Measurements from ENCODE around the gene CDC37L1.

Gene CDC37L1

DNA sequence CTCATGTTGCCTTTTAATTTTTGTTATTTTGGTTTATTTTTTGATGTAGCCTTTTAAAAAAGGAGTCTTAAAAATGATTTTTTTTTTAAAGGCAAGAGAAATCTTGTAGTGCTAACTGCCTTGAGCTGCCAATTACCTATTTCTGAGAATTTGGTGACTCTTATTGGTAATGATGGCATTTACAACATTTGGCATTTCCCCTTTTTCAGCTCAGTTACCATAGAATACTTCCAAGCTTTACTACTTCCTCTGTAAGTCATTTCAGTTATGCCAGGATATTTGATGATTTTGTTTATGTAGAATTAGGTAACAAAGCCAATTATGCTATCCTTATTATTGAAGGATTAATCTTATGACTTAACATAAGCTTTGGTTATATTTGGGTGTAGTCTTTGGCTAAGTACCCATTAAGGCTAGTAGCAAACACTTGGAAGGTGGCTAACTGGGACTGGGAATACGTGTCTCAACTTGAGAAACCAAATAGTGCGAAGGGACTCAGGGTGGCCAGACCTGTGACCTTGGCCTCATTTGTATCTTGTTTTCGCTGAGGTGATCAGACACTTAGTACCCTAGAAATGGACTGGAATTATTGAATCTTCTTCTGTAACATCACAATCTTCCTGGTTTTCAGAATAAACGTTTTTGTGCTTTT lies 27.7 kb downstream of the CDC37L1 start:
- FAIRE-seq, result peak; percentile 5
- no peak for DNase-seq (ENCODE audit: extremely low spot score, insufficient read length, low read depth)

DNA sequence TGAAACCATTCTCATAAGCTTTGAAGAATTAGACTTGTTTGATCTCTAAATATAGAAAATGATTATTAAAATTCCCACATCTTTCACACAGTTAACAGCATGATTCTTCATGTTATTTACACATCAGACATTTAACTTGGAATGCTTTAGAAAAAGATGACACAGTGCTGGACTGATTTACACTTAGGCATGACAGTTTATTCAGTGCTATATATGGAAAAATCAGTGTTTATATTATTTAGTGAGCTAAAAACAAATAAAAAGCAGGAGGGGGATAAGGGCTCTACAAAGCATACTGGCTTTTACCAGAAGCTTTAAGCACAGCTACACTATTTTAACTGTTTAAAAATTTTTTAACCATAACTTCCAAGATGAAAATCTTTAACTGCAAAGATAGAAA lies 30.0 kb downstream of the CDC37L1 start:
- FAIRE-seq (no peak), DNase-seq (ENCODE audit: extremely low spot score, insufficient read length, low read depth) (no peak)

DNA sequence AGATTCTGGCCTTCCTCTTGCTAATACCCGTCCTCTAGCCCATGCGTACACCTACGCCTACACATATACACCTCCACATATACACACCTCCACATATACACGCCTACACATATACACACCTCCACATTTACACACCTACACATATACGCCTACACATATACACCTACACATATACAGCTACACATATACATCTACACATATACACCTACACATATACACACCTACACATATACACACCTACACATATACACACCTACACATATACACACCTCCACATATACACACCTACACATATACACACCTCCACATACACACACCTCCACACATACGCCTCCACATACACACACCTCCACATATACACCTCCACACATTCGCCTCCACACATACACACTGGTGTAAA lies 34.5 kb downstream of the CDC37L1 start:
- no peak for DNase-seq (ENCODE audit: extremely low spot score, insufficient read length, low read depth)
- FAIRE-seq, result peak; percentile 80

DNA sequence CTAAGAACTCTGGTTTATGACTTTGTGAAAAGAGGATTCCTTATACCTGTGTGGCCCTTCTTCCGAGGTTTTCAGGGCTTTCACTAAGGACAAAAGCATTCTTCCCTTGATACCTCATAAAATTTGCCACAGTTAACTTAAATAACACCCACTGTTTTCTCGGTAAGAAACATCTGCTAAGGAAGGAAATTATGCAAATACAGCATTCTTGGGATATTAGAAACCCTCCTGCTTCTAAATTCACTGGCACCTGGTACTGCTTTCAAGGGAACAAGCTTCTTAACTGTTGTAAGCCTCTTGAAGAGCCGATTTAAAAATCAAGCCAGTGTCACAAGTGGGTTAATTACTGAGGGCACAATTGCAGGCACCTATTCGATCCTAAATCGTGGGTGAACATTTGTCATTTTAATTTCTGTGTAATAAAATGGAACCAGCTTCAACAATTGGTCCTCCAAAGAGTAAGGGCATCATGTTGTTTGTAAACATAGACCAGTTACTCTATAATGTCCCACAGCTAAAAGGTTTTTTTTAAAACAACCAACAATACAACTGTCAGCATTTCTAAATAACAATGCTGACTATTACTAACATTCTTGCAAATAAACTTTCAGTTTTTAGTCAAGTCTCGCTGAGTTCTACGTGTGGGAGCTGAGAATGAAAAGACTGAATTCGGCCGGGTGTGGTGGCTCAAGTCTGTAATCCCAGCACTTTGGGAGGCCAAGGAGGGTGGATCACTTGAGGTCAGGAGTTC lies 35.1 kb downstream of the CDC37L1 start:
- FAIRE-seq, result no peak

DNA sequence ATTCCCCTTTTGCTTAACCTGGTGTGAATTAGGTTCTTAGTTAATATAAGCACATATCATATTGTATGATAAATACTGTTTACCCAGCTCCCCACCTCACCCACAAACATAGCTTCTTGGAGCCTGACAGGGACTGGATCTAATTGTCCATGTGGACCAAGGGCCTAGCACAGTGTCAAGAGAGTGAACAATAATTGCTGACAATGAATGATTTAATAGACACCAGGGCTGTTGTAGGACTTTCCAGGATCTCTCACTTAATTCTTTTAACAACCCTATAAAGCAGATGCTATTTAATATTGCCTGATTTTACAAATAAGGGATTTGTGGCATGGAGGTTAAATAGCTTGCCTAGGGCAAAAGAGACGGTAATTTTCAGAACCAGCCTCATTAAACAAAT lies 36.8 kb downstream of the CDC37L1 start:
- no peak for FAIRE-seq

More for the DNA sequence above, 35.1 kb downstream of the CDC37L1 start:
- DNase-seq (ENCODE audit: extremely low spot score, insufficient read length, low read depth), result no peak

DNA sequence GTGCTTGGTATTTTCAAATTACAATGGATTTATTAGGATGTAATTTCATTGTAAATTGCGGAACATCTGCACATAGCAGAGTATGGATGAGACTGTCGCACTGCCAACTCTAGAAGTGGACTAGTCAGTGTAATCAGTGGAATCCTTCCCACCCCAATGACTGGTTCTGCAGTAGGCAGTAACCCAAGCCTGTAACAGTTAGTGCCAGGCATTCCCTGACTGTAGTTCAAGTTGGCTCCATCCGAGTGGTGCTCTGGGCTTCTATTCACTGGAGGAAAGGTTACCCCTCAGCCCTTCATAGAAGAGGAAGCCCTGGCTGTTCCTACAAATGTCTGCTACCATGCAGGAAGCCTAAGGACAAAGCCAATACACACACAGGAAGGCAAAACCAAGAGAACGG lies 38.4 kb downstream of the CDC37L1 start:
- FAIRE-seq, result no peak
- no peak for DNase-seq (ENCODE audit: extremely low spot score, insufficient read length, low read depth)

More for the DNA sequence above, 36.8 kb downstream of the CDC37L1 start:
- no peak for DNase-seq (ENCODE audit: extremely low spot score, insufficient read length, low read depth)

DNA sequence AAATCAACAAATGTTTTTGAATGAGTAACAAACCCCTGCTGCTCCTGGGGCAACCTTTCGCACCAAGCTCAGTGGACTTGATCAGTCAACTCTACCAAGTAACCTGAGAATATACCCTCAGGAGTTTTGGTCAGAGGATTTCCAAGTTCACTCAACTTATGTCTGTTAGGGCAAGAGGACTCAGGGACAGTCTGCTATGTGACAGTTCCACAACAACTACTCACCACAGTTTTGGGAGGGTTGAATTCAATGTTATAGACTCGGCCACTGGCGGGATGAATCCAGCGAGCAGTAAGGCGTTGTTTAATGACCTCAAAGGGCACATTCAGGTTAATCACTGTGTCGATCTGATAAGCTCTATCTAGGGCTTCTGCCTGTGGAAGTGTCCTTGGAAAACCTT lies 39.5 kb downstream of the CDC37L1 start:
- FAIRE-seq, result no peak
- no peak for DNase-seq (ENCODE audit: extremely low spot score, insufficient read length, low read depth)

DNA sequence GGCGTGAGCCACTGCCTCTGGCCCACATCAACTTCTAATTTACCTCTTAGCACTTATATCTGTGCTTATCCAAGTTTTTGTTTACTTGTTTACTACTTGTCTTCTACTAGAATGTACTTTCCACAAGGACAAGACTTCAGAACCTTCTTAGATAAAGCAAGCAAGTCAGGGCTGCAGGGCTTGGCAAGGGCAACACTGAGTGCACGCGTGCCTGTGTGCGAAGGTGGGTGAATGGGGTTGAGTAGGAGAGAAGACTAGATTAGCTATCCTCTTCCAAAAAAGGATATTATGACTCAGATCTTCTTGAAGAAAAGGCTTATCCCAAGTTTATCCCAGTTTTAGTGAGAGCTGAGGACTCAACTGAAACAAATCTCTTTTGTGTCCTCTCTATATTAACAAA lies 42.4 kb downstream of the CDC37L1 start:
- DNase-seq (ENCODE audit: extremely low spot score, insufficient read length, low read depth), result no peak

DNA sequence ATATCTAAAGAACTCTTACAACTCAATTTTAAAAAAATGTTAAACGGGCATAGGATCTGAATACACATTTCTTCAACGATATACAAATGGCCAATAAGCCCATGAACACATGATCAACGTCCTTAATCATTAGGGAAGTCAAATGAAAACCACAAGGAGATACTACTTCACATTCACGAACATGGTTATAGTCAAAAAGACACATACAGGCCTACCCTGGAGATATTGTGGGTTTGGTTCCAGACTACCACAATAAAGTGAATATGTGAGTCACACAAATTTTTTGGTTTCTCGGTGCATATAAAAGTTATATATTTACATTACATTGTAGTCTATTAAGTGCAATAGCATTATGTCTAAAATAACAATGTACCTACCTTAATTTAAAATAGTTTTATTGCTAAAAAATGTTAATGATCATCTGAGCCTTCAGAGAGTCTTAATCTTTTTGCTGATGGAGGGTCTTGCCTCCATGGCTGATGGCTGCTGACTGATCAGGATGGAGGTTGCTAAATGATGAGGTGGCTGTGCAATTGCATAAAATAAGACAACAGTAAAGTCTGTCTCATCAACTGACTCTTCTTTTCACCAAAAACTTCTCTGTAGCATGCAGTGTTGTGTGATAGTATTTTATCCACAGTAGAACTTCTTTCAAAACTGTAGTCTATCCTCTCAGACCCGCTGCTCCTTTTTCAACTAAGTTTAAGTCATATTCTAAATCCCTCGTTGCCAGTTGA lies 46.5 kb downstream of the CDC37L1 start:
- FAIRE-seq (no peak), DNase-seq (ENCODE audit: extremely low spot score, insufficient read length, low read depth) (no peak)

More for the DNA sequence above, 42.4 kb downstream of the CDC37L1 start:
- no peak for FAIRE-seq

DNA sequence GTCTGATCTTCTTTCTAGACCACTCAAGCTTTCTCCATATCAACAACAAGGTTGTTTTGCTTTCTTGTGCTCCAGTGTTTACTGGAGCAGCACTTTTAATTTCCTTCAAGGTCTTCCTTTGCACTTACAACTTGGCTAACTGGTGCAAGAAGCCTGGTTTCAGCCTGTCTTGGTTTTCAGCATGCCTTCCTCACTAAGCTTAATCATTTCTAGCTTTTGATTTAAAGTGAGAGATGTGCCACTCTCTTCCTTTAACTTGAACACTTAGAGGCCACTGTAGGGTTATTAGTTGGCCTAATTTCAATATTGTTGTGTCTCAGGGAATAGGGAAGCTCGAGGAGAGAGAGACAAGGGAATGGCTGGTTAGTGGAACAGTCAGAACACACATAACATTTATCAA lies 48.2 kb downstream of the CDC37L1 start:
- no peak for DNase-seq (ENCODE audit: extremely low spot score, insufficient read length, low read depth)
- FAIRE-seq, result peak; percentile 47

DNA sequence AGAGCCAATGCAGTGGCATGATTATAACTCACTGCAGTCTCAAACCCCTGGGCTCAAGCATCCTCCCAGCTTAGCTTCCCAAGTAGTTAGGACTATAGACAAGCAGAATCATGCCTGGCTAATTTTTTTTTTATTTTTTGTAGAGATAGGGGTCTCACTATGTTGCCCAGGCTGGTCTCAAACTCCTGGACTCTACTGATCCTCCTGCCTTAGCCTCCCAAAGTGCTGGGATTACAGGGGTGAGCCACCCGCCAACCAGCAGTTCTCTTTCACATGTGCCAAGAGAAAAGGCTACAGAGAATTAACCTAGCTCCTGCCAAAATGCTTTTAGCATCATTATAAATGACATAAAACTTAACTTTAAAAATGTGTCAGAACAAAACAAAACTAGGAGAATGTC lies 53.5 kb downstream of the CDC37L1 start:
- DNase-seq (ENCODE audit: extremely low spot score, insufficient read length, low read depth), result no peak
- no peak for FAIRE-seq

DNA sequence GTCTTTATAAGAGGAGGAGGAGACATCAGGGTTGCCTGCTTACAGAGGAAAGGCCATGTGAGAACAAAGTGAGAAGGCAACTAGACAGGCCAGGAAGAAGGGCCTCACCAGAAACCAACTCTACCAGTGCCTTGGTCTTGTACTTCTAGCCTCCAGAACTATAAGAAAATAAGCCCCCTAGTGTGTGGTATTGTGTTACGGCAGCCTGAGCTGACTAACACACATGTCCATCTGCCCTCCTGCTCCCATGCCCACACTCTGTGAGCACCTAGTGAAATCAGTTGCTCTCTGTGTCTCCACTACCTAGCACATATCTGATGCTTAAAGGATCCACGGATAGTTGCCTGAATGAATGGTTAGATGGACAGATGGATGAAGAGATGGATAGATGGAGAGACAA lies 54.8 kb downstream of the CDC37L1 start:
- FAIRE-seq (peak; percentile 26), DNase-seq (ENCODE audit: extremely low spot score, insufficient read length, low read depth) (no peak)

DNA sequence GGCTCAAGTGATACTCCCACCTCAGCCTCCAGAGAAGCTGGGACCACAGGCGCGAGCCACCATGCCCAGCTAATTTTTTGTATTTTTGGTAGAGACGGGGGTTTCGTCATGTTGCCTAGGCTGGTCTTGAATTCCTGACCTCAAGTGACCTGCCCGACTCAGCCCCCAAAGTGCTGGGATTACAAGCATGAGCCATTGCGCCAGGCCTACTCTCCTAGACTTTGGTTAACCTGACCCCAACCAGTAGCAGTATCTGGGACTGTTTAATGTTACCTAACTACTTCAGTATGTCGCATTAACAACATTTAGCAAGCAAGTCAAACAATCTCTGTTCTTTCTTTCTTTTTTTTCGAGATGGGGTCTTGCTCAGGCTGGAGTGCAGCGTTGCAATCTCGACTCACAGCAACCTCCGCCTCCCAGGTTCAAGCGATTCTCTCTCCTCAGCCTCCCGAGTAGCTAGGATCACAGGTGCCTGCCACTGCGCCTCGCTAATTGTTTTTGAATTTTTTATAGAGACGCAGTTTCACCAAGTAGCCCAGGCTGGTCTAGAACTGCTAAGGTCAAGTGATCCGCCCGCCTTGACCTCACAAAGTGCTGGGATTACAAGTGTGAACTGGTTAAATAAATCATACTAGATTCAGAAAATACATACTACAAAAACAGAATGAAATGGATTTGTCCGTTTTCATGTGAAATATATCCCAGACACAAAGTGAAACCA lies 59.7 kb downstream of the CDC37L1 start:
- FAIRE-seq (peak; percentile 26), DNase-seq (ENCODE audit: extremely low spot score, insufficient read length, low read depth) (no peak)

DNA sequence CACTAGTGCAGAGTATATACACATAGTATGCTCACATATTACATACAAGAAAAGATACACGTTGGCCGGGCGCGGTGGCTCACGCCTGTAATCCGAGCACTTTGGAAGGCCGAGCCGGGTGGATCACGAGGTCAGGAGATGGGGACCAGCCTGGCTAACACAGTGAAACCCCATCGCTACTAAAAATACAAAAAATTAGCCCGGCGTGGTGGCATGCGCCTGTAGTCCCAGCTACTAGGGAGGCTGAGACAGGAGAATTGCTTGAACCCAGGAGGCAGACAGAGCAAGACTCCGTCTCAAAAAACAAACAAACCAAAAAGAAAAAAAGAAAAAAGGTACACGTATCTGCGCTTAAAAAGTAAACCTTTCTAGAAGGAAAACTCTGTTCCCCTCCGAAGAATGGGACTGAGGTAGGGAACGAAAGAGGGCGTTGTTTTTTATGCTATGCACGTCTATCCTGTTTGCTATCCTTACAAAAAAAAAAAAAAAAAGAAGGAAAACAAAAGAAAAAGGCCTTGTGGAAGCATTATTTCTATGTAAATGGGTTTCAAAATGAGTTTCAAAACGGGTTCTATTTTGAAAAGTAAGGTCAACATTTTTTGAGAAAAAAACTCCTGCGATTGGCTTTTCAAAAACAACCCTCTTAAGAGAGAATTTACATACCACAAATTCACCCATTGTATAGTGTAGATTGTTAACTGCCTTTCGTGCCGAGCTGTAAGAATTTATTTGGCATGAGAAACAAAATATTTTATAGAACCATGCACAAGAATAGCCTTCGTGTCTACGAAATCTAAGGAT lies 60.4 kb downstream of the CDC37L1 start:
- no peak for DNase-seq (ENCODE audit: extremely low spot score, insufficient read length, low read depth)
- FAIRE-seq, result no peak

DNA sequence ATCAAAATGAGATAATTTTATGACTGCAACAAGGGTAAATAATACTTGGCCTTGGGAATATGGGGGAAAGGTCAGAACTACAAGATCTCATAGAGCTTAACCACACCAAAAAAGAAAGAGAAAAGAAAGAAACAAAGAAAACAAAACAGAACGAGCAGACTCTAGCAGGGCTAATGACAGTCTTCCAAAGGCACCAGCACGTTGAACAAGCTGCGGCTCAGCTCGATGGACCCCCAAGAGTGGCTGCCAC lies 60.9 kb downstream of the CDC37L1 start:
- DNase-seq (ENCODE audit: extremely low spot score, insufficient read length, low read depth) (no peak), FAIRE-seq (no peak)

DNA sequence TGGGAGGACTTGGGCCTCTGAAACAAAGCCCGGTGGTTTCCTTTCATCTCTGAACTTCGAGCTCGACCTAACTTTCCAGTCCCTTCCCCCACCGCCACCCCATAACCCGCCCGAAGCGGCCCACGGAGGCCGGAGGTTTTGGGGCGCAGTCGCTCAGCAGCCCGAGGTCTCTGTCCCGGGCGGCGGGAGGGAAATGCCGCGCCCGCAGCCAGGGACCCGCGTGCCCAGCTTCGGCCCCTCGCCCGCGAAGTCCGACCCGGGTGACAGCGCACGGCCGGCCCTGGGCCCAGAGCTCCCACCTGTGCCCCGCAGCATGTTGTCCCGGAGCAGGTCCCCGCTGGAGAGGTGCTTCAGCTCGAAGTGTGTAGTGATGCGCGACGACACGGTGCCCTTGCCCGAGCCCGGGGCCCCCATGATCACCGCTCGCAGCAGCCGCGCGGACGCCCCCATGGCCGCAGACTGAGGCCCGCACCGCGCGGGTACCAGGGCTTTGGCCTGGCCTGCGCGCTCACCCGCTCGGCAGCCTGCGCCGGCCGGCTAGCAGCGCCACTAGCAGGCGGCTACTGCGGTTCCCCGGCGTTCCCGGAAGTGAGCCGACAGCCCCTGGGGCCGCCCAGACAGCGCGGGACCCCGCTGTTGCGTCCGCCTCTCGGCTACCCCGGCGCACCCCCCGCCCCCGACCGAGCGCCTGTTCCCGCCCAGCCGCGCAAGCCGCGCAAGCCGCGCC lies 61.4 kb downstream of the CDC37L1 start, which contains the start of gene AK3:
Gene AK3, minus strand, starts transcription at position 565 of the 727 bp plus-strand sequence. Its CDS starts 115 bp downstream, at position 450.
- FAIRE-seq, result peak; percentile 94

DNA sequence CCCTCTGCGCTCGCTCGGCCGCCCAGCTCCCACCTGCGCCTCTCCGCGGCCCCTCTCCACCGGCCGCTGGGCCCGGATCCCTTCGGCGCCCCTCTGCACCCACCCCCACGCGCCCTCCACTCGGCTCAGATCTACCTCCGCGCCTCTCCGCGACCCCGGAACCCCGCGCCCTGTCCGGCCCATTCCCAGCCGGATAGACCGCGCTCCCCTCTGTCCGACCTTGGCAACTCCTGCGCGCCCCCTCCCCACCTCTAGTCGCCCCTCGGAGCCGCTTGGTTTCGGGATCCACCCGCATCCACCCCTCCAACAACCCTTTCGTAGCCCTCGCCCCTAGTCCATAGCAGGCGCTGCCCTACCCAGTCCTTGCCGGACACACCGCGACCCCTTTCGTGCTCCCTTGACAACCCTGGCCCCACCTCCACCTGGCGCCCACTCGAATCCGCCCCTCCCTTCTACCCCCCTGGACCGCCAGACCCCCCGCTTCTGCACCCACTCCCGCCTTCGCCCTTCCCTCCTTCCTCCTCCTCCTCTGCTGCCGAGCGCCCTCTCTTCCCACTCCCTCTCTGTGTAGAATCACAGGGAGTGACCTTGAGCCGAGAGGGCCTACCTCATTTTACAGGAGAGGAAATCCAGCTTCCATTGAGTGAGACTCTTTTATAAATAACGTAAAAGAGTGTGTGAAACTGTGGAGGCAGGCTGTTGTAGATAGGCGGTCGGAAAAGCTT lies 62.2 kb downstream of the CDC37L1 start:
- FAIRE-seq, result no peak
- no peak for DNase-seq (ENCODE audit: extremely low spot score, insufficient read length, low read depth)

More for the DNA sequence above, 61.4 kb downstream of the CDC37L1 start, which contains the start of gene AK3:
- DNase-seq (ENCODE audit: extremely low spot score, insufficient read length, low read depth), result peak; percentile 97

DNA sequence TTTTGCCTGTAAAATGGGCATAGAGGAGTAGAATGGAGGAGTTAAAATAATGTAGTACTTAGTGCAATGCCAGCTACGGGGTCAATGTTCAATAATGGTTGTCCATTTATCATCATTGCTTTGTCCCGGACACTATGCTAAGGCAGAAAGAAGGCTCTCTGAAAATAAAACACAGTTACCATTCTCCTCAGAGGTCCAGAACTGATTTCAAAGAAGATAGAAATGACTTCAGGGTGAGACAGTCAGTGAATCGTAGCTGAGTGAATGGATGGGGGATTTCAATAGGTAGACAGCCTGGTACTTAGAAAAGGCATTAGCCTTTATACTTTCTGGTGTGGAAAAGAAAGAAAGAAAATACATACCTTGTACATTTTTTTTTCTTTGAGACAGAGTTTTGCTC lies 62.9 kb downstream of the CDC37L1 start:
- DNase-seq (ENCODE audit: extremely low spot score, insufficient read length, low read depth), result no peak
- FAIRE-seq, result no peak
